Smooth muscle cell (in vitro differentiated cells): Measurements from ENCODE around the gene MIER3. TPM values are rescaled to one million over a fixed set of nuclear protein-coding genes. Genes with fewer than 3 reads are reported as not detected.

Source experiments
- DNase-seq: peaks from one replicate; lab custom pipeline; 2025; ENCODE audit not compliant: unreplicated experiment; lab: John Stamatoyannopoulos, UW
- H2AFZ ChIP-seq: fragments of 200-600 bp; sonication (generic); 2 replicates; pipeline ENCODE4 v1.6.0; 2016; ENCODE audit warnings: antibody characterized with exemption, low read depth, mild to moderate bottlenecking
- H3F3A ChIP-seq: fragments of 200-600 bp; sonication (generic); 2 replicates; pipeline ENCODE4 v1.6.0; 2017; ENCODE audit warnings: antibody characterized with exemption, low read depth
- H3K27ac ChIP-seq: fragments of 200-600 bp; sonication (generic); 2 replicates; pipeline ENCODE4 v1.5.1; 2016; ENCODE audit warnings: low read depth, mild to moderate bottlenecking
- H3K27me3 ChIP-seq: fragments of 200-600 bp; sonication (generic); 2 replicates; pipeline ENCODE4 v1.6.1; 2016; ENCODE audit warnings: low read depth, mild to moderate bottlenecking
- H3K36me3 ChIP-seq: fragments of 200-600 bp; sonication (generic); 2 replicates; pipeline ENCODE4 v1.5.1; 2016; ENCODE audit warnings: low read depth
- H3K4me1 ChIP-seq: fragments of 200-600 bp; sonication (generic); 2 replicates; pipeline ENCODE4 v1.5.1; 2016; ENCODE audit warnings: low read depth
- H3K4me2 ChIP-seq: fragments of 200-600 bp; sonication (generic); 2 replicates; pipeline ENCODE4 v1.6.0; 2016; ENCODE audit warnings: mild to moderate bottlenecking
- H3K4me3 ChIP-seq: fragments of 200-600 bp; sonication (generic); 2 replicates; pipeline ENCODE4 v1.5.1; 2016; ENCODE audit warnings: mild to moderate bottlenecking
- H3K79me2 ChIP-seq: fragments of 200-600 bp; sonication (generic); 2 replicates; pipeline ENCODE4 v1.6.0; 2016; ENCODE audit warnings: low read depth, mild to moderate bottlenecking
- H3K9ac ChIP-seq: fragments of 200-600 bp; sonication (generic); 2 replicates; pipeline ENCODE4 v1.6.0; 2016; ENCODE audit warnings: low read depth
- H3K9me3 ChIP-seq: fragments of 200-600 bp; sonication (generic); replicated peaks from 2 replicates; pipeline ENCODE4 v1.5.1; 2016; ENCODE audit warnings: low read depth
- H4K20me1 ChIP-seq: fragments of 200-600 bp; sonication (generic); 2 replicates; pipeline ENCODE4 v1.6.0; 2016; ENCODE audit warnings: low read depth
- WGBS: methylation state at CpG from one replicate; pipeline ENCODE4 v1.1.7; 2016; ENCODE audit warnings: low lambda C conversion rate; 5-methylcytosine and 5-hydroxymethylcytosine counted together
- polyA plus RNA-seq: library from polyadenylated mRNA; unstranded; fragments of >200 nt; fragmentation: Nextera tagmentation; extraction: Ambion mirVana; gene quantifications from 2 replicates; pipeline ENCODE4 v1.2.1, GENCODE V29; 2016
- total RNA-seq: library from RNA; depleted of rRNA; stranded (reverse); fragments of >200 nt; gene quantifications from 2 replicates; pipeline ENCODE4 v1.2.3, GENCODE V29; 2014
- TF ChIP-seq, protein P1 (sequence below): fragments of 200-600 bp; sonication (generic); IDR thresholded peaks from 2 replicates; pipeline ENCODE4 v1.5.1; 2017; ENCODE audit warnings: borderline replicate concordance, mild to moderate bottlenecking, antibody characterized with exemption; ENCODE audit not compliant: insufficient read depth, poor library complexity, severe bottlenecking

The MIER3 gene
- total and polyA plus RNA-seq, 2 experiments from 2014 or later, result 4.1 to 23.4 TPM

GRCh38 chr5:56918054-56918453 lies 33.9 kb downstream of the MIER3 start:
- no peak for DNase-seq
- Histone ChIP-seq H4K20me1 (peaks cover 3% of the 10 kb centered on the region), H3K9me3 (no peaks in the 10 kb centered on the region), H3K27me3 (no peaks in the 10 kb centered on the region), H3F3A (no peaks in the 10 kb centered on the region), H3K4me1 (no peaks in the 10 kb centered on the region), H3K9ac (no peak overlapping the region), H3K79me2 (no peaks in the 10 kb centered on the region), H3K27ac (no peak overlapping the region), H3K36me3 (peaks cover 5% of the 10 kb centered on the region), H3K4me3 (no peak overlapping the region), H3K4me2 (no peak overlapping the region), H2AFZ (no peak overlapping the region)
- 95% methylated on average over 2 of the region's 2 CpGs for WGBS
- TF ChIP-seq, protein P1, sequence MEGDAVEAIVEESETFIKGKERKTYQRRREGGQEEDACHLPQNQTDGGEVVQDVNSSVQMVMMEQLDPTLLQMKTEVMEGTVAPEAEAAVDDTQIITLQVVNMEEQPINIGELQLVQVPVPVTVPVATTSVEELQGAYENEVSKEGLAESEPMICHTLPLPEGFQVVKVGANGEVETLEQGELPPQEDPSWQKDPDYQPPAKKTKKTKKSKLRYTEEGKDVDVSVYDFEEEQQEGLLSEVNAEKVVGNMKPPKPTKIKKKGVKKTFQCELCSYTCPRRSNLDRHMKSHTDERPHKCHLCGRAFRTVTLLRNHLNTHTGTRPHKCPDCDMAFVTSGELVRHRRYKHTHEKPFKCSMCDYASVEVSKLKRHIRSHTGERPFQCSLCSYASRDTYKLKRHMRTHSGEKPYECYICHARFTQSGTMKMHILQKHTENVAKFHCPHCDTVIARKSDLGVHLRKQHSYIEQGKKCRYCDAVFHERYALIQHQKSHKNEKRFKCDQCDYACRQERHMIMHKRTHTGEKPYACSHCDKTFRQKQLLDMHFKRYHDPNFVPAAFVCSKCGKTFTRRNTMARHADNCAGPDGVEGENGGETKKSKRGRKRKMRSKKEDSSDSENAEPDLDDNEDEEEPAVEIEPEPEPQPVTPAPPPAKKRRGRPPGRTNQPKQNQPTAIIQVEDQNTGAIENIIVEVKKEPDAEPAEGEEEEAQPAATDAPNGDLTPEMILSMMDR, result no peak

GRCh38 chr5:56917534-56917933 lies 34.4 kb downstream of the MIER3 start:
- Histone ChIP-seq H3K27ac (no peak overlapping the region), H3K9ac (no peak overlapping the region)
- TF ChIP-seq, protein P1, result no peak

GRCh38 chr5:56914678-56915077 lies 37.2 kb downstream of the MIER3 start:
- Histone ChIP-seq H4K20me1 (no peaks in the 10 kb centered on the region), H3K27ac (no peak overlapping the region)
- WGBS, result 96% methylated on average over 2 of the region's 2 CpGs

More at GRCh38 chr5:56917534-56917933, 34.4 kb downstream of the MIER3 start:
- Histone ChIP-seq H3K79me2 (peaks cover 1% of the 10 kb centered on the region), H3K36me3 (peaks cover 4% of the 10 kb centered on the region), H3K27me3 (no peaks in the 10 kb centered on the region), H3K4me1 (no peaks in the 10 kb centered on the region), H2AFZ (no peak overlapping the region), H3K4me2 (no peak overlapping the region), H3K9me3 (no peaks in the 10 kb centered on the region), H3K4me3 (no peak overlapping the region), H3F3A (no peaks in the 10 kb centered on the region), H4K20me1 (peaks cover 3% of the 10 kb centered on the region)
- DNase-seq, result no peak
- 91% methylated on average over 2 of the region's 2 CpGs for WGBS

DNA sequence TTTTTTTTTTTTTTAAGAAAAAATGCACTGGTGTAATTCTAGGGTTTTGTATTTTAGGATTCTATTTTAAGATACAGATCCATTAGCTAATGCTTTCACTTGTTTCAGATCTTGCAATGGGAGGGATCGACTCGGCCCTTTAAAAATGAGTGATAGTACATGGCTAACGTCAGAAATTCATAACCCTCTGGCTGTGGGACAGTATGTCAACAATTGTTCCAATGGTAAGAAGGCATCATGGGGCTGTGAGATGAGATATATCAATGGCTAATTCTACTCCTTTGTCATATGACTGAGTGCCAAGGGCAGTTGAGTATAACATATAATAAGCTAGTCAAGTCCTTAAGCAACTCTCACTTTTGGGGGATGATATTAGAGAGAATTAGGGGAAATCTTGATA lies 38.2 kb downstream of the MIER3 start:
- TF ChIP-seq, protein P1, result no peak
- Histone ChIP-seq H3K4me1 (peaks cover 8% of the 10 kb centered on the region), H3K27me3 (no peaks in the 10 kb centered on the region), H3F3A (peaks cover 13% of the 10 kb centered on the region), H3K79me2 (peaks cover 10% of the 10 kb centered on the region), H3K4me3 (no peak overlapping the region), H4K20me1 (no peaks in the 10 kb centered on the region), H3K9me3 (no peaks in the 10 kb centered on the region), H2AFZ (no peak overlapping the region), H3K9ac (no peak overlapping the region), H3K4me2 (no peak overlapping the region), H3K27ac (no peak overlapping the region), H3K36me3 (peaks cover 3% of the 10 kb centered on the region)
- DNase-seq, result no peak
- WGBS, result 99% methylated on average over 3 of the region's 3 CpGs

More at GRCh38 chr5:56914678-56915077, 37.2 kb downstream of the MIER3 start:
- Histone ChIP-seq H3K4me3 (no peak overlapping the region), H3K9me3 (no peaks in the 10 kb centered on the region), H3F3A (peaks cover 13% of the 10 kb centered on the region), H3K4me1 (peaks cover 7% of the 10 kb centered on the region), H3K9ac (no peak overlapping the region), H2AFZ (no peak overlapping the region), H3K27me3 (no peaks in the 10 kb centered on the region), H3K36me3 (peaks cover 3% of the 10 kb centered on the region), H3K4me2 (no peak overlapping the region), H3K79me2 (peaks cover 10% of the 10 kb centered on the region)
- no peak for DNase-seq
- TF ChIP-seq, protein P1, result no peak
